NOMO-1 treated with dmso at 0.1 percent for 144 hours (cell line): Measurements from ENCODE around the gene SYT1.

Experiments
- DNase-seq: peaks from one replicate; lab custom pipeline; 2025; ENCODE audit not compliant: unreplicated experiment; lab: John Stamatoyannopoulos, UW

SYT1 gene

DNA sequence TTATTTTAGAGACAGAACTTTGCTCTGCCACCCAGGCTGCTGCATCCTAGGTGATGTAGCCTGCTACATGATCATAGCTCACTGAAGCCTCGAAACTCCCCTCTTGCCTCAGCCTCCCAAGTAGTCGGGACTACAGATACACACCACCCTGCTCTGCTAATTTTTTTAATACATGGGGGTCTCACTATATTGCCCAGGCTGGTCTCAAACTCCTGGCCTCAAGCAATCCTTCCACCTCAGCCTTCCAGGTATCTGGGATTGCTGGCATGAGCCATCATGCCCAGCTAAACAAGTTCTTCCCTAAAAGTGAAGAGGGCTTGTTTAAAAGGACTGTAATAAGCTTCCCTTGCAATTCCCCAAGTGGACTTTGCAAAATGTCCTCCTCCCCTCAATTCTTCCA is 515.8 kb downstream of the SYT1 start:
- DNase-seq = no peak

DNA sequence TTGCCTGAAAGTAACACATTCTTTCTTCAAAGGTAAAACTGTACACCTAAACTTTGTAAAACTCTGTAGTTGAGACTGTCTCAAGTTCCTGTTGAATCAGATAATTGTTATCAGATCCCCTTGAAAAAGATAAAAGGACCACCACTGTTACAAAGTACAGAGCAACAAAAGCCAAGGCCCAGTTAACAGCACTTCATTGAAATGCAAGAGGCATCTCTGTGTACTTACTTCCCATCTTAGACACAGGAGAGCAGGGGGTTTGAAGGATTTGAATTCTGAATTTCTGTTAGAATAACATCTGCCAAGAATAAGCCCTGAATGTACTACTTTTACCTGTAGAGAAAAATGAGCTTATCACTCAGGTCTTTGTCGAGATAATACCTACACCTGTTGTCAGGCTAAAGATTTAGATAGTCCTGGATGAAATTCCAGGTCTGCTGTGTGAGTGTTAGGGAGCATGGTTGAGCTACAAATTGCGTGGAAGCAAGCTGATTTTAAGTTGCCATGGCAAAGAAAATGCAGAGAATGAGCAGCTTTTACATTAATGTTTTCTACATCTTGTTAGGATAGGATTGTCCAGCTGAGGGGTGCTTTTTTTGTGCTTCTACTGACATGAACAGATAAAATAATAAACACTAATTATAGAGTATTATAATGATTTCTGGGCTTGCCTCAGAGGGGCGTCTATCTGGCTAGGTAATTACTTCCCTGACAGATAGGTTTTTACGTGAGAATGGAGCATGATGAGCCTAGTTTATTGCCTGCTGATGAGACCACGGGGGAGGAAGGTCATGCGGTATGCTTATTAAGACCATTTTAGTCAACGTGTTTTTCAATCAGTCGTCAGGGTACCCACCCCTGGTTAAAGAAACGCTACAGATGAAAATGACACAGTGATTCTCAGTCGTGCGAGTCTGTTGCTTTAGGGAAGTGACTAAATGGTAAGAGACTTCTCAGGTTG is 517.0 kb downstream of the SYT1 start:
- no peak for DNase-seq

DNA sequence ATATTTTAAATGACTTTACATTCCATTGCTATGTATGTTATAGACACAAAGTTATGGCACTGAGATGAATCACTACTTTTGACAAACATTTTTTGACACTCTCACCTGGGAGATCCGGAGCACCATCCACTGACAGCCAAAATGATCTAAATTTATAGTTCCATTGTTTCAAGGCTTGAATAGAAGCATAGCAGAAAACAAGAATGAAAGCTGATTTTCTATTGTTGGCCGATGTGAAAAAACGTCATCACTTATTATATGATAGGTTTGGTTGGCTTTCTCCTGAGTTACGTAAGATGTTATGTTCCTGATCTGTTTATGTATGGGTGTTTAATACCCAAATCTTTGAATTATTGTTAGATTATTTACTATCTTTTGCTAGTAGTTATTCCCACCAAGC is 520.0 kb downstream of the SYT1 start:
- no peak for DNase-seq

DNA sequence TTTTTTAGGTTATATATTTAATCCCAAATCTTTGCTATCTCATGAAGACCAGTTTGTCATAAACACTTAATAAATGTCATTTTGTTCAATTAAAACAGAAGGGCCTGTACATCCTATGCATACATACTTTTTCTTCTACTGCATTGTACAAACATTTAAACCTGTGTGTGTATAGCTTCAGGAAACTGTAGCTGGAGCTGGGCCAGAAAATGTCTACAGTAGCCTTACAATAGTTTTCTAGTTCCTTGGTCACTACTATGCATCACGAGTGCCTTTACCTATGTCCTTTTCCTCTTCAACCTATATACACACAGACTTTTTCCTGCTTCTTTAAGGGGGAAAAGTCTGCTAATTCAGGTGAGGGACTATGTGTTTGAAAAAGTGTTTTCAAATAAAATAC is 523.4 kb downstream of the SYT1 start:
- no peak for DNase-seq

DNA sequence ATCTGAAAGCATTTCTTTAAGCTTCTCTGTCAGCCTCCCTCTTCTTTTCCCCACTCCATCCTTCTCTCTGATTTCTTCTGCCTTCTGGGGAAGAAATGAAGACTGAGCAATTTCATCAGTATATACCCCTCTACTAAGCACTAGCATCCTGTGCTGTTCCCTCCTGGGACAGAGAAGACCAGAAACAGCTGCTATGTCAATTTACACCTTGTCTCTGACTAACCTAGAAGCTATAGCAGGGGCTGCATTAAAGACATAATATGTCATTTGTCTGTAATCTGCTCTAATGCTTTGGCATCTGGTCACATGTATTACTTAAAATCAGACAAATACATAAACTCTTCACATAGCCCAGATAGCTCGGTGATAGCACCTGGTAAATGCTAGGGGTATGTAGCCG is 529.3 kb downstream of the SYT1 start:
- DNase-seq = no peak

DNA sequence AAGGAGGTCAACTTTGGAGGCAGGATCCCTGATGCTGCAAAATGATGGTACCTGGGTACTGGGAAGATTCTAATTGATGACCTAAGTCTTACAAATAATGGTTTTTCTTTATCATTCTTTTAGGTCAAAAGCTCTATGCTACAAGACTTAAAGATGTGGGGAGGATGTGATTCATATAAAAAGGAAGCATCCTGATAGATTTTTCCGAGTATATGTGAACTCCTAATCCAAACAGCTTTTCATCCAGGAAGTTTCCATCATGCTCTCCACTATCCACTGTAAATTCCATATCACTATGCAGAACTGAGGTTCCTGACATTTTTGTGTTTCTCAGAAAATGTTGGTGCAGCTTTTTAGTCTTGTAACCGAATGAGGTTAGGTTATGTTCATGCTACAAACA is 533.0 kb downstream of the SYT1 start:
- DNase-seq = no peak

DNA sequence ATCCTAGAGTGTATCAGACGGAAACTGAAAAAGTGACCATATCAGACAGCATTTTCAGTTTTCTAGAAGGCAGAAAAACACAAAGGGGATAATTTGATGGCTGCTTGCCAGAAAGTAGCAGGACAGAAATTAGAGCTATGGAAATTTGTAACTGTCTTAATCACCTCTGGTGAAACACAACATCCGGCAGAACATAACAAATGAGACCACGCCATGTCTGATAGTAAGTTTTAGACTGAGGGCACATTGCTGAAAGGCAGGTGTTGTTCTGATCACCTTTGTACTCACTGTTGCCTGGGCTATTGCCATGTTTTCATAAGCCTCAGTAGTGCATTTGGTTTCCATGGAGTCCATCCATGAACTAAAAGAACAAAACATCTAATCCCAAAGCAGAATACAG is 535.9 kb downstream of the SYT1 start:
- no peak for DNase-seq

DNA sequence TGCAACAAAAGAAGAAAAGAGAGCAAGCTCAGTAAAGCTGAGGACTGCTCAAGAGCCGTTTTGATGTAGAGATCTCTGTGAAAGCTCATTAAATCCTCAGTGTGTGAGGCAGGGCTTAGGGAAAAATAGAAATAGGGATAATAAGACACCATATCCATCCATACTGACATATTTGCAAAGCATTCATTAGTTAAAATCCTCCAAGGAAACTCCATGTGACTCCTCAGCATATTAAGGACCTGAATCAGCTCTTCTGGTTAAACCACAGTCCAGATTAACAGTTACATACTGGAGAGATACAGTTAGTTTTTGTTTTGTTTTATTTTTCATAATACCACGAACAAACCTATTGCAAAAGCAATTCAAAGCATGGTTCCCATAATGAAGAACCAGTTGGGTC is 538.0 kb downstream of the SYT1 start:
- DNase-seq = no peak

DNA sequence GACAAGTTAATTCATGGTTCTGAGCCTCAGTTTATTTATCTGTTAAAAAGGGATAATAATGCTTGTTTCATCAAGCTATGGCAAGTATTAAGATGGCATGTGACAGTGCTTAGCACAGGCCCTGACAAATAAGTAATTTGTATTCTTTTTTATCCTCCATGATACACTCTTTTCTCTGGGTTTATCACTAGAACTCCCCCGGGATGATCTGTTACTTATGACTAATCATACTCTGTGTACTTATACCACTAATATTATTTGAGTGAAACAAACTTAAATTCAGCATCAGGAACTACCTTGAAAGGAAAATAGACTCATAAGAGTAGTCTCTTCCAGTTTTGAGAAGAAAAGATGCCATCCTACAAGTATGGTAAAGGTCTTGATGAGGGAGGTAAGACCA is 542.4 kb downstream of the SYT1 start:
- DNase-seq = no peak

DNA sequence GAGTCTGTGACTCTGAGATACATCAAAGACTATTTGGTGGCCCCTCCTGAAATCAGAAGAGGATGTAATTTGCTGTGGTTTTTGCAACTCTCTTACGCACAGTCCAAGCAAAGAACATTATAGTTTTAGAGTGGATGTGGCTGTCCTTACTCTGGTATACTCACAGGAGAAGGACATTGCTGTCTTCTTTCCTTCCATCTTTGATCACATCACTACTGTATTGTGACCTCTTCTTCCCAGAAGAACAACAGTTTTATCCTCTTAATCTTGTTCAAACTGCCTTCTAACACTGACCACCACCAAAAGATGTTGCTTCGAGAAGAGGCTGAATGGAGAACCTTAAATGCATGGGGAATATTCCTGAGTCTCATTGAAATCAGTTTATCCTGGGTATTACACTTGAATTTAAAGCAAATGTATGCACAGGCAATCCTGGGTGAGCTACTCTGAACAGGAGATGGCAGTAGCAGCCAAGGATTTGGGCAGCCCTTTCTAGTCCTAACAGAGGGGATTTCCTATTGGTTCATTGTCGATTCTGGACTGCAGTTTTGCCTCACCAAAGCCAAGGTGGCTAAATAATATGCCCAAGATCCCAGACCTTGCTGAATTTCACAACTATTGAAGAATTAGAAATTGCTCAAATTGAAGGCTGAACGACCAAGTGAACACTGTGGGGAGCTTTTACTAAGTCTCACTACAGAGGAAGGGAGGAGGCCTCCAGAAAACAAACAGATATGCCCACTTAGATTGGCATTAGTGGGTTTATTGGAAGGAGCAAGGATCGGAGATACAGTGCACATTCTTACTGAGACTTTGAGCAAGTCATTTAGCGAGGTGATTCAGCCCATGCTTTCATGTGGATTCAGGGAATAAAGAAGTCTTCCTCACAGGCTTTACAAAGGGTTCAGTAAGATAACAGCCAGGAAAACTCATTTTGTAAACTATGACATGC is 543.4 kb downstream of the SYT1 start:
- no peak for DNase-seq

DNA sequence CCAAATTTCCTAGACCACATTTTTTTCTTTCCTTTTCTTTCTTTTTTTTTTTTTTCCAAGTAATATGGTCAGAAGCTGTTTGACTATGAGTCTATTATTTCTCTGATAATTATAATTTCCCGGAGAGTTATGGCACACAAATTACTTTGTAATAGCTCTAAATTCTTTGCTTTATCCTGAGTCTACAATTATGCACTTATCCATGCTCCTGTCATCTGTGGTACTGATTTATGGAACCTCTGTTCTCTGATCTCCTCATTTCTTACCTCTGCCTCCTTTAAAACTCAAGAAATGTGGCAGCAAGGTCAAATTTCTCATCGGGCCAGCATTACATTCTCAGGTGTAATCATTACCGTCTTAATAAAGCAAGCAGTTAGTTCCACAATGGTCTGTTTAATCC is 544.1 kb downstream of the SYT1 start:
- no peak for DNase-seq

DNA sequence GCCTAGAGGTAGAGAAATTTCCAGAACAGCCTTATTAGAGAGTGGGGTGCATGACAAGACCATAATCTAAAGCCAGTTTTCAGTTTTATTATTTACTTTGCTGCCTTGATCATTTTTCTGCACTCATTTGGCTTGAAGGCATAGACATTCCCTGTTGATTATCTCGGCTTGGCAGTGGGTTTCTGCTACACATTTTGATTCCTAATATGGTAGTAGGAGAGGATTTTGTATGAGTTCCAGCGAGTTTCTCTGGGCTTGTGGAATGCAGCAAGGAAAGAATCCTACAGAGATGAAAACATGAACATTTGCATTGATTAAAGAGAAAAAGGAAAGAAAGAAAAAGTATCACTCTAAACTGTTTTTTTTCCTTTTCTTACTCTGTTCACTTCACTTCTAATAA is 545.0 kb downstream of the SYT1 start:
- DNase-seq = no peak

DNA sequence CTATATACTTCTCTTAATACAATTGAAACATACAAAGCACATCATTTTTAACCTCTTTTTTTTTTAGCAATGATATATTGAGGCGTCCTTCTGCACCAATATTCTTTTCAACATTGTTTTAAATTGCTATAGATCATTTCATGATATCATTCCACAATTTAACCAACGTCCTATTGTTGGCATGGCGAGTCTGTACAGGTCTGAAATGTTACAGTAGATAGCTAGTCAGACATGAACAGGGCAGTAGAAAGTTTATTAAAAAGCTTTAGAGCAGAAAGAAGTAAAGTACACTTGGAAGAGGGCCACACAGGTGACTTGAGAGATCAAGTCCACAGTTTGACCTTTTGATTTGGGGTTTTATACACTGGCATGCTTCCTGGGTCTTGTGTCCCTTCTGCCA is 547.2 kb downstream of the SYT1 start:
- no peak for DNase-seq

DNA sequence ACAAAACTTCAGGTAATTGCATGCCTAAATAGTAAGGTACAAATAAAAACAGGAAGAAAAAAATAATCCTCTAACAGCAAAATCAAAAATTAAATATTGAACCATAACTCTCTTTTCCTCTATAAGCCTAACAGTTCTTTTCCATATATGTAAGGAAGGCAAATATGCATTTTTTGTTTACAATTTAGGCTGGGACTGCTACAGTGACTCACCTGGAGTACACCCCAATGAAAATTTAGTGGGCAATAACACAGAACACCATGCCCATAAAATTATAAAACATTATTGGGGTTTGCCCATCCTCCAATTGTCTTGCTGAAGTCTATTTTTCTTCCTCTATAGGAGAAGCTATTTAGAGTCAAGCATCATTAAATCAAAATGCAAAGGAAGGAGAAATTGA is 549.2 kb downstream of the SYT1 start:
- no peak for DNase-seq

DNA sequence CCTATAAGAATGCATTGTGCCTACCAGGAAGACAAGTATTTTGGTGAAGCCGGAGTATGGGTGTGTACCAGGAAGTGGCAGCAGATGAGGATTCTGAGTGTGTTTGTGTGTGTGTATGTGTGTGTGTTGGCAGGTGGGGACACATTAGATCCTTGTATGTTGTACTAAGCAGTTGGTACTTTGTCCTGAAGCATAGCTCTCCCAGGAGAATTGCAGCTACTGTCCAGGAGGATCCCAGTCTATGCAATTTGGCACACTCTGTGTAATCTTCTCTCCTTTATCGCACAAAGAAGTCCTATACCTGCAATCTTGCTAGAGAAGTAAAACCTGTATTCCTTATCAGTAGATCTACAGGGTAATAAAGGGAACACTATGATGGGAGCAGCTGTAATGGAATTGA is 549.7 kb downstream of the SYT1 start:
- no peak for DNase-seq

DNA sequence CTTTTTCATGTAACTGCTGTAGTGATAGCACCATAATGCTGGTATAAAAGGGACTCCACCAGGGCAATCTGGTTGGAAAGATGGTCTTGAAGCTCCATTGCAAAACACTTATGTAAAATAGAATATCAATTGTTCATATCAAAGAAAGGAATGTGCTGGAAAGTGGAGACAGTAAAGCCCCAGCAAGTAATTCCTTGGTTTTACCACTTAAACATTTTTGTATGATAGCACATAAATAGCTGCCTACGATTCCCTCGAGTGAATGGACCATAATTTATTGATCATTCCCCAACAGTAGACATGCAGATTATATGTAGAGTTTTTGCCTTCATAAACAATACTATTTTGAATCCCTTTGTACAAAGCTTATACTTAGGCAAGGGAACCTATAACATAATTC is 550.7 kb downstream of the SYT1 start:
- DNase-seq = no peak

DNA sequence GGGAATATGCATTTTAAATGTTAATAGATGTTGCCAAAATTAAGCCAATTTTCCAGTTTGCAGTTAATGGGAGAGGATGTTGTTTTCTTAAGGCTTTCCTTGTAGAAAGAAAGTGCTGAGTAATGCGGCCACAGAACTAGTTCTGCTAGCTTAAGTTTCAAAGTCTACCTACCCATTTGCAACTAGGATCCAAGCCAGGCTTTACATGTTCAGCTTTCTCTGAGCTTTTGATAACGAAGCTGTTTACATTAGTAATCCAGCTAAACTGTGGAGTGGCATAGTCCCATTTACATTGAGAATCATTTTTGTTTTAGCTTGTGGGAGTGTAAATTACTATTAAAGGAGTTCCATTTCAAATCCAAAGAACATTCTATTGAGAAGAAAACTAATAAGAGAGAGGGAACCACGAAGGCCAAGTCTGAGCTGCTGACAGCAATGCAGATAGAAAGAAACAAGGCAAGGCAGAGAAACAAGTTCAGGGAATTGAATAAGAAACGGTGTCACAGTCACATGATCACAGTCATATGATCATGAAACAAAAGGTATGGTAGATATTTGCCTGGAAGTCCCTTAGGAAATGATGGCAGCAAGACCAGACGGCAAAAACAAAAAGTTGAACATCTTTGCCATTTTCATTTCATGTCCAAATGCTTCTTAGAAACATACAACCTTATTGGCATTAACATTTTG is 551.3 kb downstream of the SYT1 start:
- no peak for DNase-seq

DNA sequence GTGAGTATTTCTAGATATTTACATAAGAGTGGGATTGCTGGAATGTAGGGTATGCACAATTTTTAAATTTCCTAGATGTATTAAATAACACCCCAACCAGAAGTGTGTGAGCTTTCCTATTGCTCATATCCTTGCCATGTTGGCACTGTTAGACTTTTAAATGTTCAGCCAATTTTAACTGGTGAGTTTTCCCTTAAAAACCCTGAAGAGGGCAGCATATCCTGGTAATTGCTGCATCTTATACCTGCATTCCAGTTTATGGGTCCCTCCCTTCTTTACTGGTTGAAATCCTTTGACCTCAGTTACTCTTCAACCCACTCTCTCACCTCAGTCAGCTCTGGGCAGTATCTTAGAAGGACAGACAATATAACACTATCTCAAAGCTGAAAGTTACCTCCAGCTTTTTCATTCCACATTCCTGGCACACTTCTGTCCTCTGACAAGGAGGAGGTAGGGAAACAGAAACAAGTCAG is 555.6 kb downstream of the SYT1 start:
- no peak for DNase-seq

DNA sequence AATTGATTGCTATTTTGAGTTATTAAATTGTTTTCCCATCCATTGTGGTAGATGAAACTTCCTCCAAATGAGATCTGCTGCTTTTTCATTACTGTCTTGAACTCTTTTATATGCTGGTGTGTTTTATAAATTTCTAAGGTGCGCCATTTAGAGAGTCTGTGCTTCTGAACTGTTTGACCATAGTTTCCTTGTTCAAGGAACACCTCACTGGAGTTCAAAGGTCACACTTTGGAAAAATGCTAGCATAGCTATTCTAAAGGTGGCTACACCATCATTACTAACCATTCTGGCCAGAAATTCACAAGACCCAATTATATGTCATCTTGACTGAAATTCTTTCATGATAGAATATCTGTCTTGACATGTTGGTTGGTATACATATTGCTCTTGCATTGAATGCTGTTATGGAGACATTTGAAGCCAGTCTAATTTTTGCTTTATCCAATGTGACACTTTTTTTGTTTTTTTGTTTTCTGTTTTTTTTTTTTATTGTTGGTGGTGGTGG is 556.7 kb downstream of the SYT1 start:
- DNase-seq = no peak

DNA sequence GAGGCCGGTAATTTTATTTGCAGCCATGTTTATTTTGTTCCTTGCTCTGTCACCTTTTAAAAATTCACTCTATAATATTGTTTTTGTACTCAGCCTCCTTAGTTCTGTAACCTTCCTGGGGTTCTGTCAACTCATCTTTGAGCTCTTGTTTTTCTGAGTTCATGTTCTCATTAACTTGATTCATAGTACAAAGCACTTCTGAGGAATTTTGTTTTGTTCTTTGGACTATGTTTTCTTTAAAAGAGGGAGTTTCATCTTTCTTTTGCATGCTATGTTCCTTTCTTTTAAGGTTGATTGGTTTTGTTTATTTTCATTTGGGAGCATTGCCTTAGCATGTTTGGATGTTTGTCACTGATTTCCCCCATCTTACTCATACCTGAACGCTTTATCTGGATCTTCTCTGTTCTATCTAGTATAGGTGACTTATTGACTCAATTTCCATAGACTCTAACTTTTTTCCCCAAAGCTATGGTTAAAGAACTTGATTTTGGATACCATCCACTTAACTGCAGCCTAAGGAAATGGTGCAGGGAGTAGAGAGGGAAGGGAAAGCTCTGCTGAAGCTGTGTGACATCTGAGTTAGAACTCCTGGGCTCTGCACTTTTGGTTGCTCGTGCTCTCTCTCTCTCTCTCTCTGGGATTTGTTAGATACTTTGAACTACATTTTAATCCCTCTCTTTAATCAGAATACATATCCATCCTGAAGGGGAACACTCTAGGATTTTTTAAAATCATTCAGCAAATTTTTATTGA is 557.7 kb downstream of the SYT1 start:
- DNase-seq = no peak
